ENCODE results near the gene GSTCD.
"Not testable (repeated sequence)": the region's sequence is repeated elsewhere in the genome, so short reads cannot be mapped to it uniquely, and the experiment has no call there.

Gene GSTCD

DNA sequence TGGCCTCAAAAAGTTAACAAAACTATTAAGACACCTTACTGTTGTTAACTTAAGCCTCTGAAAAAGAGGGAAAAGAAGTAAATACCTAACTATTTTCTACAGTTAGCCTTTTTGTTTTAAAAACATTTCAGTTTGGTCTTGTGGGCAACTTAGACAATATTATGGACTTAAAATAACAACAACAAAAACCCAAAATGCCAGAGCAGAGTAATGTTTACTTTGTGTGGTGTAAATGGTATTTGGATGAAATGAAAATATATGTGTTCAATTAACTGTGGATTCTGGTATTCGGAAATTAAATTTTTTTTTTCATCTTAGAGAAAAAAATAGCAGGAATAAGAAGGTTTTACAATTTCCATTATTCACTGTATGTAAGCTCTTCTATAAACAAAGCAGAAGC is 107.1 kb downstream of the GSTCD start:
- DNase-seq: no peak

DNA sequence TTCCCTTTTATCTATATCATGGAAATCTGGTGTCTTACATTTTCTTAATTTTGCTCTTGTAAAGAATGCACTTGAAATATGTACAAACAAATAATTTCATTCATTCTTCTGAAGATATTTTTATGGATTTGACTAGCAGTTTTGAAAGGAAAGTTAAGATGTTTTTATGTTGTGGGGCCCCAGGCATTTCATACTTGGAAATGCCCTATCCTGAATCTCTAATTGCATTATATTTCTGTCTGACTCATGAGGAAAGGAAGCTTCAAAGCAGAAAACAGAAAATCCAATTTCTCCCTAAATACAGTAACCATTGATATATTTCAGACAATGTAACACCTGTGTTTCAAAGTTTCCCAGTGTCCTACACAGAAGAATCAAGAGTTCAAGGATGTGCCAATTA is 113.5 kb downstream of the GSTCD start:
- no peak for DNase-seq

DNA sequence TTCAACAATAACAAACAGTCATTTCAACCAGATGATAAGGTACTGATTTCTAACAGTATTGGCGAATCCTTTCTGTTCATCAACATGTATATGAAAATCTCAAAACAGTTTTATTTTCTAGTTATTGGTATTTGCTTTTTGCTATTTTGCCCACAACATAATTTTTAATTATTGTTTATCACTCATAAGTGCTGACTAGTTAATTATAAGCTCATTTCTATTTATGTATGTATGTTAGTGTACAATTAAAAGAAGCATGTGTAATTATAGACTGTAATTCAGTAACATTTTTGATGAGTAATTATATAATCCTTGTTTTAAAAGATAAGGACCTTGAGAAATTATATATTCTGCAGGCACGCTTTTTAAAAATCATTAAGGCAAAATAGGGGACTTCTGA is 119.5 kb downstream of the GSTCD start:
- no peak for DNase-seq

DNA sequence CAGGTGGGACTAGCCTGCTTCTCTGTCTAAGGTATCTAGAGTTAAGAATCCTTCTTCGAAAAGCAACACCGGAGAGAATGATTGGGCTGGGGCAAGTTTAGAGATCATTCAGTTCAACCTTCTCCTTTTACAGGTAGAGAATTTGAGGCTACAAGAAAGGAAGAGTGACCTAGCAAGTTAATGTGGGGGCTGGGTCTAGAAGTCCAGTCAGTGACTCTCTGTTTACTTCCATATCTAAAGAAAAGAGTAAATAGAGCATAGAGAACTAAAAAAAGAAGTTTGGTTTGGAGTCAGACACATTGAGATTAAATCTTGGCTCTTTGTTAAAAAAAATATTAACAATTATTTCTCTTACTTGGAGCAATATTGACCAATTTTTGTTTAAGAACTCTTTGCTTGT is 122.6 kb downstream of the GSTCD start:
- no peak for DNase-seq

DNA sequence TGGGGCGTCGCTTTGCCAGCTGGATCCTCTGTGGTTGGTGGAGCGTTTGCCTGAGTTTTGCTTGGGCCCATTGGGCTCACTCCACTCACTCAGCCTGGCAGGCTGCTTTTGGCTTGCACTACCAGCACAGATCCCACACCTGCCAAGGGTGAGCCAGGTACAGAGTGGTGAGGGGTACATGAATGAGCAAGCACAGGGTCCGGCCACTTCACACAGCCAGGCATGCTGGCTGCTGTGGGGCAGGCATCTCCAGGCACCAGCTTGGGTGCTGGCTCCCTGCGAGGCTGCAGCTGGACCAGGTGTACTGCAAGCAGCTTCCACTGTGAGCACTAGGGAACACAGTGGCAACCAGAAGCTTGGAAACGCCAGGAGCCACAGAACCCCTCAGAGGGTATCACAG is 126.6 kb downstream of the GSTCD start:
- no peak for DNase-seq

DNA sequence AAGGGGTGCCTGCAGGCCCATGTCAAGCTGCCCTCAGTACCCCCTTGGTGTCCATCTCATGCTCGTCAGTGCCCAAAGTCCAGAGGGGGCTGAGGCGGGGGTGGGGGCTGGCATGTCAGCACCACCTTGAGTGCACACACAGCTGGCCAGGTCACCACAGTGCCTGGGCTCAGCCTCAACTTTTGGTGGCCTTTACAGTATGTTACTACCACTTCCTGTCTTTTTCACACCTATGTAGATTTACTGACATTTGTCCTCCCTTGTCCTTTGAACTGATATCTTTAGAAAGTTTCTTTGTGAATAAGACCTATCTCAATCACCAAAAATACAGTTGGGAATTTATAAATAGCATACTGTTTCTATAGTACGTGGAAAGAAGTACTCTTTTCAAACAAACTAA is 128.0 kb downstream of the GSTCD start:
- no peak for DNase-seq

DNA sequence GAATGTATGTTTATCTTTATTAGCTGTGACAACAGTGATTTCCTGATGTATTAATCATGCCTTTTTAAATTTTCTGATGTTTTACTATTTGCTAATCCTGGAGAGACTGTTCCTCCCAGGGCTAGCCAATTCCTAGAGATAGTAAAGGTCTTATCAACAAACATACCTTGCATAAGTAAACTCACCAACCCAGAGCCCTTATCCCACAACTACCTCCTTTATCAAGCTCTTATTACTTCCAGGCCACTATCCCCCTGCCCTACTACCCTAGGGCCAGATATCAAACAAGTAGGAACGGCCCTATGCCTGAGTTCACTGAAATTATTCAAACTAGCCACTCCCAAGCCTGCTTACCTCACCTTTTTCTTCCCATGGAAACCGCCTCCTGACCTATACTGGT is 128.5 kb downstream of the GSTCD start:
- DNase-seq: no peak

DNA sequence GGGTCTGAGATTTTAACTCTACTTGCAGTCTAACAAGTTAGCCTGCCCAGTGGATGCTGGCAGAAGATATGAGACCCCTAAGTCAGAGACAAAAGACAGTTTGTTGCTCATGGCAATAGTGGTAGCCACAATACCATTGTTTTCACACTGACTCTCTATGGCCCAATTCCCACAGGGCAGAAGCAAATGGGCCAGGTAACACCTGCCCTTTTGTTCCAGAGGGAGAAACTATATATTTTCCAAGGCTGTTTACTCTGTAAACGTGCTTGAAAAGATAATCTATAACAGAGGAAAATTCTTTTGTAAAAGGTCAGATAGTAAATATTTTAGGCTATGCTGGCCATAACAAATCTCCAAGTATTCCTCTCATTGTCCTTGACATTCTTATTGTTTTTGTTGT is 129.5 kb downstream of the GSTCD start:
- DNase-seq: no peak

DNA sequence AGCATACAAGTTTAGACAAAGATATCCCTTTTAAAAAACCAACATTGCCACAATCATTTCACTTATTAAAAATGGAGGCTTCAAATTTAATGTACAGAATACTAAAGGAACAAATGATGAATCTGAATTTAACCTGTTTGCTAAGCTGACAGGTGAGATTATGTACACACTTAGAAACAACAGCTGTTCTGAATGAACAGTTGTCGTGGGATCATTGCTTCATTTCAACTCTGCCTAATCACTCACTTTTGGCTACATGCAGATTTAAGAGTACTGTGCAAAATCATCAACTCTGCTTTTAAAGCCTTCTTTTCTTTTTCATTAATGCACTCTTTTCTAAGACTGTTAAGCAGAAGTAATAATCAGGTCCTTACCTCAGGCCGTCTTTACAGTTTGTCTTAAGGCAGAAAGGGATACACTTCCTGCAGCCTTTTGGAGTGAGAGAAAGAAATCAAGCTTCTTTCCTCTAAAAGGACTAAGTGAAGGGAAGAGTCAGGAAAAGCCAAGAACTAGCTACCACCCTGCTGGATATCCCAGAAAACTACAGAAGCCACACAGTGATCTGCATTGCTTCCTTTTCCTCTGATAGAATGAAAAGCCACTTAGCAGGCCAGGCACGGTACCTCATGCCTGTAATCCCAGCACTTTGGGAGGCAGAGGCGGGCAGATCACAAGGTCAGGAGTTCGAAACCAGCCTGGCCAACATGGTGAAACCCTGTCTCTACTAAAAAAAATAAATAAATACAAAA is 132.0 kb downstream of the GSTCD start:
- DNase-seq: no peak

DNA sequence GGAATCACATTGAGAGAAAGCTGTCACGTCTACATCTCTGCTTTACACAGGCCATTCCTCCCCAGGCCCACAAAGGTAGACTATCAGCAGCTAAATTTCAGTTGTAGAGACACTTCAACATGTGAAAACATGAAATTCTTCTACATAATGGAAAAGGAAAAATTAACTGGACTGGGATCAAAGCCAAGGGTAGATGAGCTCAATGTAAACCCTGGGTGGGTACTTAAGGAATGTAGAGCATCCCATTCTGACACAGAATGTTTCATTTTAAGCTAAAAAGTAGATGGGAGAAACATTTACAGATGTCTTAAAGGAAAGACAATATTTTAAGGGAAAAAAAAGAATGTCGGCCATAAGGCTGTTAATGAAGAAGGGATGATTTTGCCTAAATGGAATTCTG is 135.4 kb downstream of the GSTCD start:
- DNase-seq: no peak

DNA sequence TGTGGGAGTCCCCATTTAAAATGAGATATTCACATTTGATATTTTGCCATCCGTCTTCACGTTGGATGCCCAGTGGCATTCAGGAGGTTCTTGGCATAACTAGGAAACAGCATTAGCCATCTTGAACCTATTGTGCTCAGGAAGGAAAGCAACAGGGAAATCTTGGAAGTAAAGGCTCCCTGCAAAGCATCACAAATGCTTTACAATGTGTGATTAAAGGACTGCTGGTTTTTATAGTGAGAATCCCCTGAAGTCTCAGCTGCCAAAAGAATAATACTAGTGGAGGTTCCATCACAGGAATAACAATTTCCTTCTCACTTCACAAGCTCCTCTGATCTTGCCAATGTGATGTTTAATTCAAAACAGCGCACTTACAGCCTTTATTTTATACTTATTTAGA is 137.0 kb downstream of the GSTCD start:
- no peak for DNase-seq

DNA sequence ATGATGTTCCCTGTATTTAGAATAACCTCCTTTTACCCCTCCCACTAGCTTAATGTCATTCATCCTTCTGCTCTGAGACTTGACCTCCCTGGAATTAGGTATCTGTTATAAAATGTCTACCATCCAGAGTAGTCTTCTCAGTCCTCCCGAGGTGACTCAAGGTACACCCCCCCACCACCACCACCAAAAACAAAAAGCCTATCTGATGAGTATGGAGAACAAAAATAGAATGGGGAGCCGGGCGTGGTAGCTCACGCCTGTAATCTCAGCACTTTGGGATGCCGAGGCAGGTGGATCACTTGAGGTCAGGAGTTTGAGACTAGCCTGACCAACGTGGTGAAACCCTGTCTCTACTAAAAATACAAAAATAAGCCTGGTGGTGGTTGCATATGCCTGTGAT is 139.8 kb downstream of the GSTCD start:
- not testable (repeated sequence) for DNase-seq

DNA sequence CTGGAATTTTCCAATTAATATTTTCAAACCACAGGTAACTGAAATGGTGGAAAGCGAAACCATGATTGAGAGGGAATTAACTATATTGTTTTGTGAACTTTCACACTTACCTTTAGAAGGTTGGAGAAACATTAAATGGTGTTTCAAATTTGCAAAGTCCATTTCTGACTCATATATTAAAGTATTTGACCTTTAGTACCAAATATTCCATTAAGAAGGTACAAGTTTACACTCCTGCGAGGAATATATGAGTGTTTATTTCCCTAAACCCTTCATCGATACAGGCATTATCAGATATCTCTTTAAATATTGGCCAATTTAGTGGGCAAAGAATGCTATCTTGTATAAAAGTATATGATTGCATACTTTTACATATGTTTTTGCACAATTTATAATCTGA is 142.6 kb downstream of the GSTCD start:
- no peak for DNase-seq

DNA sequence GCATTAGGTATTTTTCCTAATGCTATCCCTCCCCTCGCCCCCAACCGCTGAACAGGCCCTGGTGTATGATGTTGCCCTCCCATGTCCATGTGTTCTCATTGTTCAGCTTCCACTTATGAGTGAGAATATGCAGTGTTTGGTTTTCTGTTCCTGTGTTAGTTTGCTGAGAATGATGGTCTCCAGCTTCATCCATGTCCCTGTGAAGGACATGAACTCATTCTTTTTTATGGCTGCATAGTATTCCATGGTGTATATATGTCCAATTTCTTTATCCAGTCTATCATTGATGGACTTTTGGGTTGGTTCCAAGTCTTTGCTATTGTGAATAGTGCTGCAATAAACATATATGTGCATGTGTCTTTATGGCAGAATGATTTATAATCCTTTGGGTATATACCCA is 143.6 kb downstream of the GSTCD start:
- DNase-seq: not testable (repeated sequence)

DNA sequence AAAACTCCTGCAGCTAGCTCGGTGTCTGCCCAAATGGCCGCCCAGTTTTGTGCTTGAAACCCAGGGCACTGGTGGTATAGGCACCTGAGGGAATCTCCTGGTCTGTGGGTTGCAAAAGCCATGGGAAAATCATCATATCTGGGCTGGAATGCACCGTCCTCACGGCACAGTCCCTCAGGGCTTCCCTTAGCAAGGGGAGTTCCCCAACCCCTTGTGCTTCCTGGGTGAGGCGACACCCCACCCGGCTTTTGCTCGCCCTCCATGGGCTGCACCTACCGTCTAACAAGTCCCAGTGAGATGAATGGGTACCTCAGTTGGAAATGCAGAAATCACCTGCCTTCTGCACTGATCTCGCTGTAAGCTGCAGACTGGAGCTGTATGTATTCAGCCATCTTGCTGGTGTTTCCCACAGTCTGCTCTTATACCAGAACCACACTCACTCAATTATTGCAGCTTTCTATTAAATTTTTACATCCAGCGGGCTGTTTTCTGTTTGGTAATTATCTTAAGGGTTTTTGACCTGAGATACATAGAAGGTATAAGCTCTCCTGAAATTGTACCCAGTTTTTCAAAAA is 150.0 kb downstream of the GSTCD start:
- no peak for DNase-seq

DNA sequence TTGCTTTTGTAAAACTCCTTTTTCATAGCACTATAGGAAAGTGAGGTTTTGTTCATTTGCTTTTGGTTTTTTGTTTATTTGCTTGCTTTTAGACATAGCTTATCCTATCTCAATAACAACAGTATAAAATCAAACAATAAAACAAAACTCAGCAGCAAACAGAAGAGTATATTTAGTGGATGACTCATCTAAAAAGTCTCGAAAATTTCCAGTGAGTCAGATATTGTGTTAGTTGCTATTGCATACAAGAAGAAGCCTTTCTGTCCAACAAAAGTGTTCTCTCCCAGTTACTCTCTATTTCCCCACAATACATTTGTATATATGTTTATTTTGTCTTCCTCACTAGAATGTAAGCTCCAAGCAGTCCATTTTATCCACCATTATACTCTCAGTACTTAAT is 150.6 kb downstream of the GSTCD start:
- no peak for DNase-seq

DNA sequence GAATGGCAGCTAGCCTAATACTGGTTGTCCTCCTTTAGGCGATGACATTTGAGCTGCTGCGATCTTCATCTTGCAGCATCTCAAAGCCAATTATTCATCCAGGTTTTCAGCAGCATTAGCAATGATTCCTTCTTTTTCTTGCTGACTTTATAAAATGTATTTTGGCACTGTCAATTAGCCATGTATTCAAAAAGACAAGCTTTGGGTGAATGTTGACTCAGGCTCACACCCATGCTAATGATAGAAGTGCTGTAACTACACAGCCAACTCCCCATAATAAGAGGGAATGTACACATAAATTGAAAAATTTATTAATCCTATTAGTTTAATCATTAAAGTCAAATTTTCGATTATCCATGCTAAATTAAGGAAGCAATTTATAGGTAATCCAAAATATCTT is 162.4 kb downstream of the GSTCD start:
- DNase-seq: no peak

DNA sequence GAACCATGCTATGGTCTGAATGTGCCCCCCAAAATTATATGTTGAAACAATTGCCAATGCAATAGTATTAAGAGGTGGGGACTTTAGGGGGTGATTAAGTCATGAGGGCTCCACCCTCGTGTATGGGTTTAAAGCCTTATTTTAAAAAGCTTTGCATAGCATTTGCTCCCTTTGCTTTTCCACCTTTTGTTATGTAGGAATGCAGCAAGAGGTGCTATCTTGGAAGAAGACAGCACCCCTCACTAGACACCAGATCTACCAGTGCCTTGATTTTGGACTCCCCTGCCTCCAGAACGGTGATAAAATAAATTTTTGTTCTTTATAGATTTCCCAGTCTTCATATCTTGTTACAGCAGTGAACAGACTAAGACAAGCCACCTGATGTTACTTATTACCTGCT is 163.4 kb downstream of the GSTCD start:
- no peak for DNase-seq

DNA sequence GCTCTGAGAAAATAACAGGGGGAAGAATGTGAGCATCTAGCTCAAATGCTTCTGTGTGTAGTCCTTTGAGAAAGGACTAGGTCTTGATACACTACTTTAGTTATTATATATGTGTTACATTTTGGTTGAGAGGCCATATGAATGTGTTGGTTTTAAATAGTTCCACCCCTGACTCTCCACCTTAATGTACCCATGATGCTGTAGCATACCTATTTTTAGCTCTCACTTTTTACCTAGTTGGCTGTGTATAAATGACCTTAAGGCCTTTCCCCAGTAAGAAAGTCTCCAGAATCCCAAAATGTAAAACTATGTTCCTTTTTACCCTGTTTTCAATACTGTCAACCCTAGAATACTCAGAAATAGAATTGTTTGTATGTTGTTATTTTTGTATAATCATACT is 166.6 kb downstream of the GSTCD start:
- no peak for DNase-seq

DNA sequence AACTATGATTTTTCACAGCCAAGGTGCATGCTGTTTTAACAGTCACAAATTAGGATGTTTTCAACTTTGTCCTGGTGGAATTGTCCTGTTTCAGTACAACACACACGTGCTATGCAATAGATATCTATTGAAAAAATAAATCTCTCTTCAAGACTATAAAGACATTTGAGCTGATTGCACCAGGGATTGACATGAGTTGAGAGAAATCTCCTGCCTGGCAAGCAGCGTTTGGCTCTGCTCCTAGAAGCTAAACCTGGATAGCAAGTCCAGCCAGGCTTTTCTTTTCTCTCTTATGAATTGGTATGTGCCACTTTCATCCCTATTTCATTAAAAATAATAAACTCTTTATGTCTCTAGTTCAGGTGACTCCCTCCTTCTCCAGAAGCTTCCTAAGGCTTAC is 170.1 kb downstream of the GSTCD start:
- no peak for DNase-seq

DNA sequence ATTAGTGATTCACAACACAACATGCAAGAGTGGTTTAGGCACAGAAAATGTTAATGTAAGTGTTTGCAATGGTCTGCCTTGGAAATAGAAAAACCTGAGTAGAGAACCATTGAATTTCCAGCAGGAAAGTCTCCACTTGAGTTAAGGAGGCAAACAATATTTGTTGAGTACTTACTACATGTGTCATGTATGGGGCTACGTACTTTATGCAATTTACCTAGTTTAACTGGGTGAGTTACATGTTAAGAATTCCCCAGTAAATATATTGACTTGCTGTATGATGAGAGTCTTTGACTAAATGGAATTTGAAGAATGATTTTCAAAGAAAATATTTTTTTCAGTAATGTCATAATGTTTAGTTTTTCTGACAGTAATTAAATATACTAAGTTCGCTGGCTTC is 178.9 kb downstream of the GSTCD start:
- DNase-seq: no peak

DNA sequence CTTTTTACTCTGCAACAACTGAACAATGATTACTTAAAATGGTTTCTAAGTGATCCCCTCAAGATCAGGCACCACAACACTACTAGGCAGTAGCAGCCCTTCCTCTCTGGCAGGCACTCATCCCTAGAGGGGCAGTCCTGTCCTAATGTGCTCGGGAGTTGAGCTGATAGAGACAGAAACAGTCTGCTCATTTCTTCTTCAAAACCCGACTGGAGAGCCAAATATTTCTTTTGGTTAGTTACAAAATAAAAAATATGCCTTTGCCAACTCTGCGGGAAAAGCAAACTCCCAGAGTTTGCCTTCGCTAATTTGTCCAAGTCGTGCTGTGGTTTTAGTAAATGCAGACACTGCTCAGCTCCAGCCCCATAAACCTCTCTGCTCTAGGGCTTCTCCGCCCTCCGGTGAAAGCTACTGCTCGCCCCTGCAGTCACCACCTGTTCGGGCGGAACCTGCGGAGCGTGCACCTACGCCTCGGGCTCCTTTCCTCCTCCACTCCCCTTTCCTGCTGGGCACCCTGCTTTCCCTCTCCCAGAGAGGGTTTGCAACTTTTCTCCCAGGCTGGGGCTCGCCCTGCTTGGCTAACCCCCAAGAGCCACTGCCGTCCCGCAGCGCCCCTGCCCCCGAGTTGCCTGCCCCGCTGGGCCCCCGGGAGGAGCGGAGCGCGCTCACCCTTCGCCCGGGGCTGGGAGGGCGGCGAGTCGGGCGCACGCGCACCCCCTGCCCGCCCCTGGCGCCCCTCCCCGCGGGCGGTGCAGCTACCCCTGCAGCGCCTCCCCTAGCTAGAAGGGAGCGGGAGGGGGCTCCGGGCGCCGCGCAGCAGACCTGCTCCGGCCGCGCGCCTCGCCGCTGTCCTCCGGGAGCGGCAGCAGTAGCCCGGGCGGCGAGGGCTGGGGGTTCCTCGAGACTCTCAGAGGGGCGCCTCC is 186.3 kb downstream of the GSTCD start, which contains the start of gene NPNT:
Gene NPNT, plus strand, starts transcription at position 812 of the 923 bp plus-strand sequence. CDS start 182 bp downstream, outside the sequence.
- DNase-seq: peak; percentile 5

DNA sequence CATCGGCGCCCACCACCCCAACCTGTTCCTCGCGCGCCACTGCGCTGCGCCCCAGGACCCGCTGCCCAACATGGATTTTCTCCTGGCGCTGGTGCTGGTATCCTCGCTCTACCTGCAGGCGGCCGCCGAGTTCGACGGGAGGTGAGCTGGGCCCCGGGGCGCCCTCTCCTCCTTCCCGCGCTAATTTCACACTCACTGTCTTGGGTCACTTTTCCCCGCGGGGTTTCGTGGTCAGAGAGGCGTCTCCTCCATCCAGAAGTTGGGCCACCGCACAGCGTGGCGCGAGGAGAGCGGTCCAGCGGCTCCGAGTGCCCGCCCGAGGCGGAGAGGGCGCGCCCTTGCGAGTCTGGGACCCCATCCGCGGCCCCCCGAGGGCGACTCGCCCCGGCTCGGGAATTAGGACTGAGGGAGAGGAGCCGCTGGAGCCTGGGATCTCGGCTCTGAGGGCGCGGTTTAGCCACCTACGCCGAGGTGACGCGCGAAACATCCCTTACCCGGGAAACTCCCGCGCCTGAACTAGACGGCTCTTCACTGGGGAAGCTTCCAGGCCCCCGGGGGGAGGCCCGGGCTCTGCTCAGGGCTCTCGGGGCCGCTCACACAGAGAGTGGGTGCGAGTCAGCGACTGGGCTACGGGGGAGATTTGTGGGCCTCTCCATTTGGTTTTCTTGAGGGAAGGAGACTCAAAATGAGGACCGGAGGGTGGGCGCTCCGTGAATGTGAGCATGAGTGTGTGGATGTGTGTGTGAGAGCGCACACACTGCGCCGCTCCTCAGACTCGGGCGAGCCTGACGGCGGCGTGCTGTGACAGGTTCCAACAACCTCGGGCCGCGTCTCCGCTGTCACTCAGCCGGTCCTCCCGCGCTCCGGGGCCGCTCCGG is 187.2 kb downstream of the GSTCD start:
- no peak for DNase-seq
